Left cardiac atrium (tissue), 4 donors: ENCODE results near the gene TNFRSF13B. TPM values are rescaled to one million over a fixed set of nuclear protein-coding genes. Genes with fewer than 3 reads are reported as not detected.

Experiments
- ATAC-seq, 2 donors: fragments of 200-7000 bp; cut with Tn5 transposase; one replicate each; pipeline ENCODE4 v1.9.1; 2020; ENCODE audit warnings: mild to moderate bottlenecking in 2 of 2, moderate library complexity in 2 of 2
- DNase-seq: peaks from one replicate; pipeline ENCODE4 v3.0.0-alpha.2; 2020
- intact Hi-C, 2 donors: fragments of 100-400 bp; cut with DNase I; formaldehyde crosslinking; loops; one replicate each; pipeline versions ENCODE4 v1.14.1 to v1.15.1; 2022 to 2023
- total RNA-seq, 2 donors: library from RNA; stranded (reverse); fragmentation: NEBNext Ultra II Directional; extraction: Animal tissue kit (Norgen Biotek cat#: 25700); gene quantifications; one replicate each; pipeline ENCODE4 v1.2.1, GENCODE V29; 2021
- donor health status: DM: no; HTN: yes; CAD: no.
- donor health status: DM: no; HTN: yes; CAD: no; lungs with severe emphysema.
- donor health status: DM: yes; HTN: yes; CAD: no.
- donor health status: Dilated cardiomyopathy.

TNFRSF13B gene
- total RNA-seq, 2 donors from 2014 or later = not detected

- DNase-seq (no peak), ATAC-seq (no peak)
- intact Hi-C loops = no loop called here
Measured at GRCh38 chr17:16944334-16945135, 27.4 kb downstream of the TNFRSF13B start.

GRCh38 chr17:16943541-16944333, 28.2 kb downstream of the TNFRSF13B start:
- intact Hi-C loops = no loop called here
- DNase-seq = no peak
- no peak for ATAC-seq

- intact Hi-C loops = no loop called here
- ATAC-seq (no peak), DNase-seq (no peak)
Measured at GRCh38 chr17:16943032-16943352, 28.9 kb downstream of the TNFRSF13B start.

- ATAC-seq (no peak), DNase-seq (no peak)
- intact Hi-C loops = no loop called here
Measured at GRCh38 chr17:16942141-16943031, 29.5 kb downstream of the TNFRSF13B start.

GRCh38 chr17:16941072-16942036, 30.6 kb downstream of the TNFRSF13B start:
- no peak for DNase-seq
- peak in 1 of 2 donors; percentile 28 for ATAC-seq
- intact Hi-C loops = no loop called here

DNA sequence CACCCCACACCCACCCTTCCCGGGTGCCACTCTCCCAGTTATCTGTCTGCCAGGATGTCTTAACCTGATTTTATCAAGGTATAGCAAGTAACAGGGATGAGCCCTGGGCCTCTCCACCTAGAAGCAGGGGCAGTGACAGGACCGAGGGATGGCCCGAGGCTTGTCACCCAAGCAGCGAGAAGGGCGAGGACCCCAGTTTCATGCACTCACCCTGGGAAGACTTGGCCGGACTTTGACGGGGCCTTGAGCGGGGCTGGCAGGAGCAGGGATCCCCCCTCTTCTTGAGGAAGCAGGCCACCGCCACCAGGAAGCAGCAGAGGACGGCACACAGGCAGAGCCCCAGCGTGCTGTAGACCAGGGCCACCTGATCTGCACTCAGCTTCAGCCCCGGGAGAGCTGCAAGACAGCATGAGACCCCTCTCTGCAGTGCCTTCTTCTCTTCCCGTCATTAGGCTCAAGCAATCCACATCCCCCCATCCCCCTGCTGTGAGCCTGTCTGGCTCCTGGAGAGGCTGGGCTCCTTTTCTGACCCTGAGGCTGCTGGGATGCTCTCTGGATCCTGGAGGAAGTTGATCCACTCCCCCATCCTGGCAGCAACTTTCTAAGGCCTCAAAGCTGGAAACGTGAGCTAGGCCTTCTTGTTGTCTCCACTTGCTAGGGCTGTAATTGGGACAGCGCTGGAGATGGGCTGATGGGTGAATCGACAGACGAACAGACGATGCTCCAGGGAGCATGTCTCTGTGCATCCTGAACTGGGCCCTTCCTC, 31.6 kb downstream of the TNFRSF13B start:
- no peak for ATAC-seq
- DNase-seq = peak; percentile 12
- intact Hi-C loops = no loop called here

DNA sequence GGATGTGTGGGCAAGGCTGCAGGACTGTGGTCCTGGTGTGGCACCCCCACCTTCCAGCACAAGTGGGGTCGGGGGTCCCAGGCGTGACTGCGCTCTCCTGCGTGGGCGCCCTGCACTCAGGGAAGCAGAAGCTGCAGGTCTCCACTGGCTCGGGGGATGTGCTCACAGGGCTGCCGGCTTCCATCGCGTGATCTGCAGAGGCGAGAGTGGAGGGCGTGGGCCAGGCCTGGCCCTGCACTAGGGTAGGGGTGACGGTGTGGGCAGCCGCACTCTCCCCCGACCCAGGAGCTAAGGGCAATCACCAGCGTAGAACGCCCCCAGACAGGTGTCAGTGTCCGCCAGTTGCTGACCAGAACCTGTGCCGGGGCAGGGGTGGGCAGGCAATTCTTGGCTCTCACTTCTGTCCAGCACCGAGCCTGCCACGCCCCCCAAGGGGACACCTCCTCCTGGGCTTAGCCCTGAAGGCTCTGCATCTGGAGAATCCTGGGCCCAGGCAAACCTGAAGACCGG, 32.3 kb downstream of the TNFRSF13B start:
- intact Hi-C loops = no loop called here
- ATAC-seq (no peak), DNase-seq (peak; percentile 17)

GRCh38 chr17:16939208-16939576, 32.7 kb downstream of the TNFRSF13B start:
- no peak for ATAC-seq
- no peak for DNase-seq
- intact Hi-C loops = no loop called here

DNA sequence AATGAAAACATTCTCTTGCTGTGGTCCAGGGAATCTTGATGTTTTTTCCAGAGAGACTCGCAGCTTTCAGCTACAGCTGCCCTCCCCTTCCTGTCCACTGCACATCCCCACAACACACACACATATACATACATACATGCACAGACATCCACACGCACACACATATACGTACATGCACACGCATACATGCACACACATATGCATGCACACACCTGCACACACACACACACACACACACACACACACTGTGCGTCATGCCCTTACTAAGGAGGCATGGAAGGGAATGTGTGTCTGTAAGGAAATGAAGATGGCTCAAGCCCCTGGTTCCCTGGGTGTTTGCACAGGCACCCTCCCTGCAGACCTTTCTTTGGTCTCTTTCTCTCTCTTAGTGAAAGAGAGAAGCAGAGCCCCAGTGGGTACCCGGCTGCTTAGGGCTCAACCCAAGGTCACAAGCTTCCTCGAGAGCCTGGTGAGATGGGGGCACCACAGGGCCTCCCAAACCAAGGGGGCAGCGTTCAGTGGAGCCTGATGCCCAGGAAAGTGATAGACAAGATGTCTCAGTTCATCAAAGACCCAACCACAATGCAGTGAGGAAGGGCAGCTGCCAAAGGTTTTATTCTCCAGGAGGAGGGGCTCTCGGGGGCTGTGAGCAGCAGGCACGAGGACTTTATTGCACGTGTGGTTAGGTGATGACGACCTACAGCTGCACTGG, 33.3 kb downstream of the TNFRSF13B start:
- no peak for ATAC-seq
- intact Hi-C loops = no loop called here
- DNase-seq = peak; percentile 14

DNA sequence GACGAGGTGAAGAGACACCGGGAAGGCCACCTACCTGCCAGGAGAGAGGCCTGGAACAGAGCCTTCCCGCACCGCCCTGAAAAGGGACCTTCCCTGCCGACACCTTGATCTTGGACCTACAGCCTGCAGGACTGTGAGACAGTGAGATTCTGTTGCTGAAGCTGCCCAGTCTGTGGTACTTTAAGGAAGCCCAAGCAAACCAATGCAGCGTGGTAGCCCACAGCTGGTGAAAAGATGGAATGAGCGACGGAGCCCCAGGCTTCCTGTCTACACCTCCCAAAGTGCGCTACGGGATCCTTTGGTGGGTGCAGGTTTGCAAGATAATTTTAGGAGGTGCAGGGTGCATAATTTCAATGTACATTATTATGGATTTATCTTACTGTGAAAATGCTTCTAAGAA, 33.9 kb downstream of the TNFRSF13B start:
- no peak for ATAC-seq
- DNase-seq = no peak
- intact Hi-C loops = no loop called here

DNA sequence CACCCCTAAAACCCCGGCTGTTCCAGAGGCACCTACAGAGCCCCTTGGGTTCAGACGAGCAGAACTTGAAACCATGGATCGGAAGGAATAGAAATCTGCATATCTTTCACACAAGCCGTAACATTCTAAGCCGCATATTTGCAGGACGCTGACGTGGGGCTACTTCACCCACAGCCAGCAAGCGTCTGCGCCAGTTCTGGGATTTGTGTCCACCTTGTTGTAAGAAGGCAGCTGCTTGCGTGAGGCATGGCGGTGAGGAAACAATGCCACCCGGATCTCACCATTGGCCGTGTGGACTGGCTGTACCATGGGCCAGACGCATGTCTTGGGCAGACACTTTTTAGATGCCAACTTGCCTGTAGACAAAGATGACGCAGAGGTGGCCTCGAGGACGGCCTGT, 34.5 kb downstream of the TNFRSF13B start:
- ATAC-seq (no peak), DNase-seq (peak; percentile 11)
- intact Hi-C loops = no loop called here

- intact Hi-C loops = no loop called here
- no peak for ATAC-seq
- DNase-seq = no peak
Measured at GRCh38 chr17:16936536-16937310, 35.2 kb downstream of the TNFRSF13B start.

GRCh38 chr17:16935786-16936185, 36.1 kb downstream of the TNFRSF13B start:
- DNase-seq = peak; percentile 5
- ATAC-seq = no peak
- intact Hi-C loops = no loop called here

GRCh38 chr17:16935241-16935663, 36.7 kb downstream of the TNFRSF13B start:
- intact Hi-C loops = no loop called here
- ATAC-seq (no peak), DNase-seq (peak; percentile 11)

DNA sequence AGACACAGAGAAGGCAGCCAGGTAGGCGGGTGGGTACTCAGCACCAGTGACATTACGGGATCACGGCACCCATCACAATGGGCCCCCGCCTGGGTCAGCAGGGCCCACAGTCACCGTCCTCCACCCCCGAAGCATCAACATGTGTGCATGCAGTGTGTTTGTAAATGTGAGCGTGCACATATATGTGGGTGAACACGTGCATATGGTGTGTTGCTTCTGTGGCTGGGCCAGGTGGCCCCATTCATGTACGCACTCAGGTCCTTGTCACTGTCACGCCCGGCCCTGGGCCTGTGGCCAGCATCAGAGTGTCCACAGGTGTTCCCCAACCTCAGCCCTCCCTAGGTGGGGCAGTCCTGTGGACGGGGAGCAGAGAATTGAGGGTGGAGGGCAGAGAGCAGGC, 37.1 kb downstream of the TNFRSF13B start:
- DNase-seq (peak; percentile 8), ATAC-seq (no peak)
- intact Hi-C loops = no loop called here

DNA sequence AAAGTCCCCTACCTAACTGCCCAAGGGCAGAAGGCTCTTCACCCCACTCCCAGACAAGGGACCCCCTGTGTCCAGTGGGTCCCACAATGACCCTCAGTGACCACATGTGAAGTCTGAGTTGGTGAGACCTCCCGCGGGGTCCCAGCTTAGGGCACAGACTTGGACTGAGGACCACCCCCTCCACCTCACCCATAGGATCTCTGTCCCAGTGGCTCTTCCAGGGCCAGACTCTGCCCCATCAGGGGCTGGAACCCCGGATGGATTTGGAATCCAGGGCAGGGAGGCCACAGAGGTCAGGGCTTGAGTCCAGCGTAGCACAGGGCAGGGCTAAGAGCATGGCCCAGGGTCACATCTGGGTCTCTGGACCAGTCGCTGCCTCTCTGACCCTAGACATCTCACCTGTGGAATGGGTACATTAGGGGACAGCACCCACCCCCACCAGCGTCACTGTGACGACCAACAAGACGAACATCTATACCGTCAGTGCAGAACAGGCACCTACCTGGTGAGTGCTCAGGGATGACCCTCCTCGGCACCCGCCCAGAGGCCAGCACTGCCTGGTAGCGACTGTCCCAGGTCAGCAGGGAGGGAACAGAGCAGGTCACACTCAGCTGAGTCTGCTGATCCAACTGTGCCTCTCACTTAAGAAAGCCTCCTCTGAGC, 37.7 kb downstream of the TNFRSF13B start:
- DNase-seq (peak; percentile 6), ATAC-seq (no peak)
- intact Hi-C loops = no loop called here
